GM18868 (cell line): Measurements from ENCODE around the gene COX14.
"Not testable (repeated sequence)": the region's sequence is repeated elsewhere in the genome, so short reads cannot be mapped to it uniquely, and the experiment has no call there.

Experiments
- ATAC-seq: cut with Tn5 transposase; IDR thresholded peaks from one replicate; pipeline ENCODE4 v1.9.1; 2021; ENCODE audit warnings: mild to moderate bottlenecking, moderate library complexity; ENCODE audit not compliant: unreplicated experiment

COX14 gene

DNA sequence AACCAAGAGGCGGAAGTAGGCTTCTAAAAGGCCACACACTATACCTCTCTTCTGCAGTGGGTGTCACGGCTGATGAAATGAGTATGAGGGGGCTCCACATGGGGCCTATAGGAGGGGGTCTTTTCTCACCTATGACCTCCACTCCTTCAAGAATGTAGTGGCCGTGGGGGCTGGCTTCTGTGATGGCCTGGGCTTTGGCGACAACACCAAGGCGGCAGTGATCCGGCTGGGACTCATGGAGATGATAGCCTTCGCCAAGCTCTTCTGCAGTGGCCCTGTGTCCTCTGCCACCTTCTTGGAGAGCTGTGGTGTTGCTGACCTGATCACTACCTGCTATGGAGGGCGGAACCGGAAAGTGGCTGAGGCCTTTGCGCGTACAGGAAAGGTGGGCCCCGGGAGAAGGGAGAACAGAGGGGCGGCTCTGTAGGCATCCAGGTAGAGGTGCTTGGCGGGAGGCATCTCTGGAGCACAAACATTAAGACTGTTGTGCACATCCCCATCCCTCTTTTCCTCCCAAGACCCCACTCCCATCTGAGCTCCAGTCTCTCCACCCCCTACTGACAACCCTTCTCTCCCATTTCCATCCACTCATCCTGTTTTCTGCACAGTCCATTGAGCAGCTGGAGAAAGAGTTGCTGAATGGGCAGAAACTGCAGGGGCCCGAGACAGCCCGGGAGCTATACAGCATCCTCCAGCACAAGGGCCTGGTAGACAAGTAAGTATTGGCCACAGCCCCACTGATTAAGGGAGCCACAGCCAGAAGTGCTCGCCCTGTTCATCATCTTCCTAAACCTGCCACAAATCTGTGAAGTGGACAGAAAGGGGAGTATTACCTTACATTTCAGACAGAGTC is 4.4 kb upstream of the COX14 start:
- no peak for ATAC-seq

DNA sequence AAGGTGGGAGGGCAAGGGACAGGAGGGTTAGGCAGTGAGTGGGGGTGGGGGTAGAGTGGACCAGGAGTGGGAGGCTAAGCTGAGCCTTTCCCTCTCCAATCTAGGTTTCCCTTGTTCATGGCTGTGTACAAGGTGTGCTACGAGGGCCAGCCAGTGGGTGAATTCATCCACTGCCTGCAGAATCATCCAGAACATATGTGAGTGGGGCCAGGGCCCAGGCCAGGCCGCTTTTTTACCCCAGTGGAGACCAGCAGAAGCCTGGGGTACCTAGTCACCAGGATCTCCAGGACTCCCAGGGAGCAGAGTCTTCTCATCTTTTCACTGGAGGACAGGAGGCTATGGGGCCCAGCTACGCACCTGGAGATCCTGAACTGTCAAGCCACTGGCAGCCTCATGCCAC is 2.7 kb upstream of the COX14 start:
- ATAC-seq: no peak

DNA sequence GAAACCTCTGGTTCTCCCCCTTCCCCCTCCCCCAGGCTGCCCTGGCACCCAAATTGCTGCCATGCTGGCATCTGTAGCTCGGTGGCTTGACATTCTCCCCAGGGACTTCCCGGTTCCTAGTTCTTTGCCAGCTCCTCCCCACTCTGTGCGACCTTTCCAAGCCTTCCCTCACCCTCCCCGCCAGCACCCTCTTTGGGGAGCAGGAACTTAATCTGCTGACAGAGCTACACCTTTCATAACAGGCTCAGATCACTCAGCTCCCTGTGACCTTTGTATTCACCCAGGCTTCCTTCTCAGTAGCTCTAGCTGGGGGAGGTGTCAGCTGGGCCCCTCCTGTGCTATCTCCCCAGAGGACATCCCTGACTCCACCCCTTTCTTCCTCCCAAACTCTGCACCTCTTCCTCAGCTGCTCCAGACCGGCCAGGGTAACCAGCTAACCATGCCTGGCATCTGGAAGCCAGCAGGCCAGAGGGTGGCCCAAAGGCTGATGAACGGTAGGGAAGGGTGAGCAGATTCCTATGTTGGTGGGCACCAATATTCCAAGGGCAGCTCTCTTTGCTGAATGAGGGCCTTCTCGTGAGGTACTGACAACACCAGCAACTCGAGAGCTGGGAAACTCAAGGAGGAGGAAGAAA is 1.8 kb upstream of the COX14 start:
- ATAC-seq: no peak

- no peak for ATAC-seq
Measured at GRCh38 chr12:50110762-50111351, 1.2 kb upstream of the COX14 start.

DNA sequence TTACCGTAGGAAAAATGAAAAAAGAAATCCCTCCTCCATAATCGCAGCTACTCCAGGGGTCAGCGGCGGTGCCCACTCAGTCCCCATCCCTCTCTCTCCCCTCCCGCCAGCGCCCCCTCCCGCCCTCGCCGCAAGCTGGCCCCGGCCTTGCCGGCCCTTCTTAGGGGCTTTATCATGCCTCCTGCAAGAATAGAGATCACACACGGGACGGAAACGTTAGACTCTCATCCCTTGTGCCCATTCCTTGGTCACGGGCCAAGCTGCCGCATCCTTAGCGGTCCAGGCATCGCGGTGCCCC is 692 bp upstream of the COX14 start:
- ATAC-seq: no peak

DNA sequence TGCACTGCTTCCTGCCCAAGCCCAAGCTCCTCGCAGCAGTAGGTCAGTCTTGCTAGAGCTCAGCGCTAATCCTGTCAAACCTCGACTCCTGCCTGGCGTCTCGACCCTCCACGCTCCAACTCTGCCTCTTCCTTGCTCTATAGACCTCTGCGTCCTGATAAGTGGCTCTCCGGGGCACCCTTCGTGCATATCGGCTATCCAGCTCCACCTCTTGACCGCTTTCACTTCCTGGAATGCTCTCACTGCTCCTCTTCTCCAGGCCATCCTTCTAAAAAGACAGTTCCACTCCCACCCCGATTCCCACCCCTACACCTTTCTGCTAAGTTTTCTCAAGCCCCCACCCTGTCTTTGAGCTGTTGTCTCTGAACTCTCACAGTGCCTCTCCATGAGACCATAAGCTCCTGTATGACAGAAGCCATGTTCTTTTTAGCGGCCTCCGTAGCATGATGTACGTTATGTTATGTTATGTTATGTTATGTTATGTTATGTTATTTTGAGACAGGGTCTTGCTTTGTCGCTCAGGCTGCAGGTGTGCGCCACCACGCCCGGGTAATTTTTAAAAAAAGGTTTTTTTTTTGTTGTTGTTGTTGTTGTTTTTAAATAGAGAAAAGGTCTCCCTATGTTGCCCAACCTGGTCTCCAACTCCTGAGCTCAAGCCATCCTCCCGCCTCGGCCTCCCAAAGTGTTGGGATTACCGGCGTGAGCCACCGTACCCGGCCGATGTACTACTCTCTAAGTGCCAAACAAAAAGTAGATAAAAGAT is 601 bp downstream of the COX14 start:
- no peak for ATAC-seq

DNA sequence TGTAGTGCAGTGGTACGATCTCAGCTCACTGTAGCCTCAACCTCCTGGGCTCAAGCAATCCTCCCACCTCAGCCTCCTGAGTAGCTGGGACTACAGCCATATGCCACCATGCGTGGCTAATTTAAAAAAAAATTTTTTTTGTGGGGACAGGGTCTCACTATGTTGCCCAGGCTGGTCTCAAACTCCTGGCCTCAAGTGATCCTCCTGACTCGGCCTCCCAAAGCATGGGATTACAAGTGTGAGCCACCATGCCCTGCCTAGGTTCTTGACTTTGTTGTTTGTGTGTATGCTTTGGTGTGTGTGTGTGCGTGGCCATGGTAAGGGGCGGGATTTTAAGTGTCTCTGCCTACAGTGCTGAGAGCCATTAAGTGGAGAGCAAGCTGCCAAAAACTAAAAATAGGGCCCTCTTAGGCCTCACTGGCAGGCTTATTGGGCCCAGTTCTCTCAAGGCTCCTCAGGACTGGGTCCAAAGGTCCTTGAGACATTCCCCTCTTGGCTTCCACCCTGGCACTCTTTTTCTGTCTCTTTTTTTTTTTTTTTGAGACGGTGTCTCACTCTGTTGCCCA is 5.1 kb downstream of the COX14 start:
- ATAC-seq: no peak

GRCh38 chr12:50119387-50119786 is 7.4 kb downstream of the COX14 start:
- ATAC-seq: no peak

DNA sequence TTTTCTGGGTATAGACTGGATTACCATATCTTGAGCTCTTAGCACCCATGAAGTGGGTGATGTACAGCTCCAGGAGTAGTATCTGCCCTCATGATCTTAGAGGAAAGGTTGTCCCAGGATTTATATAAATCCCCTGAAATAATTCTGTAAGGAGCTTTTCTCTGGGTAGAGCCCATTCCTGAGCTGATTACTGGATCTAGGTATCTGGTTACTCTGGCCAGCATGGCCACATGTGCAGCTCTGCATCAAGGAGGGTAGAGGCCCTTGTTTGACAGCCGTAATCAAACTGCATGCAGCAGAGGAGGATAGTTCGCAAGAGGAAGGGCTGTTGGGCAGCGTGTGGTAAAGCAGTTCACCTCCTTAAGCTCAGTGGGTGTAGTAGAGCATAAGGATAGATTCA is 8.5 kb downstream of the COX14 start:
- ATAC-seq: no peak

- no peak for ATAC-seq
Measured at GRCh38 chr12:50120953-50121352, 8.9 kb downstream of the COX14 start.

GRCh38 chr12:50121641-50122040 is 9.6 kb downstream of the COX14 start:
- no peak for ATAC-seq

GRCh38 chr12:50123203-50123602 is 11.2 kb downstream of the COX14 start:
- no peak for ATAC-seq

GRCh38 chr12:50127546-50127945 is 15.5 kb downstream of the COX14 start:
- no peak for ATAC-seq

GRCh38 chr12:50129290-50129689 is 17.3 kb downstream of the COX14 start:
- ATAC-seq: no peak

DNA sequence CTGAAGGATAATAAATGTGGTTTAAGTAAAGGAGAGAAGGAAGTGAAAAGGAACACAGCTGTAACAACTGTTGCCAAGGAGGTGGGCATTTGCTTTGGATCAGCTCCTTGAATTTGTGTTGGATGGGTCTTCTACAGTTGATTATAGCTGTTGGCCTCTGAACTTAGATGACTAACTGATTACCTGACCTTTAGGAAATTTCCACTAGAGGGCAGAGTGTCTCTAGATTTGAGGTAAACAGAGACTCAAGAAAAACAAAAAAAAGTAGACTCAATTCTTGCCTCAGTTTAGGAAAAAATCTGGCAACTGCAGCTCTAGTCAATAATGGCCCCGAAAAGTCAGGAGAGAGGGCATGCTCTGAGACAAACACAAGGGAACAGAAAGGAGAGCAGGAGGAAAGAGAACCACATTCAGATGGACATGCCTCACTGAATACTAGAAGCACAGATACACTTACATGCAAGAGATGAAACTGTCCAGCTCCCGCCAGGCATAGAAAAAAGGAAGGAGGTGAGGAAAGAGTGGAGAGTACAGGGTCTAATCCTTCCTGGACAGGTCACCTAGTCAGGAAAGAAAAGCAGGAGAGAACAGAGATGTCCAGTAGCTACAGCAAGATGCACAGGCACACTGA is 20.6 kb downstream of the COX14 start:
- ATAC-seq: no peak

GRCh38 chr12:50142993-50143392 is 31.0 kb downstream of the COX14 start:
- ATAC-seq: no peak

GRCh38 chr12:50145439-50145838 is 33.4 kb downstream of the COX14 start:
- no peak for ATAC-seq

- ATAC-seq: no peak
Measured at GRCh38 chr12:50147281-50147680, 35.2 kb downstream of the COX14 start.

DNA sequence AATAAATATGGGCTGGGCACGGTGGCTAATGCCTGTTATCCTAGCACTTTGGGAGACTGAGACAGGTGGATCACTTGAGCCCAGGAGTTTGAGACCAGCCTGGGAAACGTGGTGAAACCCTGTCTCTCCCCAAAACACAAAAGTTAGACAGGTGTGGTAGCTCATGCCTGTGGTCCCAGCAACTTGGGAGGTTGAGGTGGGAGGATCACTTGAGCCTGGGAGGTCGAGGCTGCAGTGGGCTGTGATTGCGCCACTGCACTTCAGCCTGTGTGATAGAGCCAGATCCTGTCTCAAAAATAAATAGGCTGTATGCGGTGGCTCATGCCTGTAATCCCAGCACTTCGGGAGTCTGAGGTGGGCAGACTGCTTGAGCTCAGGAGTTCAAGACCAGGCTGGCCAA is 36.0 kb downstream of the COX14 start:
- not testable (repeated sequence) for ATAC-seq

DNA sequence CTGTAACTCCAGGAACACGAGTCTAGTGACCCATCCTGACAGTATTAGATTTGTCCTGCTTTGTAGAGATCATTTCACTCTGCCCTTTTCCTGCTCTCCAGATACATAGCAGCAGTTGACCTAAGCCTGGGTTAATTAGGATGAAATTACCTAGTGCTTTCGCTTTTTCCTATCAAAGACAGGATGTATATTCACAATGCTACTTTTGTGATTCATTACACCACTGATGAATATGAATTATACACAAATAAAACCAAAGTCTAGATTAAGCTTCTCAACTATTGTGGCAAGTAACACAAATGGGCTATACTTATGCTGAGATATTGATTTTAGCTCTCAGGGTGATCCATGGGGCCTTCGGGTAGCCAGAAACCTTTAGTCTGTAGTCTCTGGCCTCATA is 37.3 kb downstream of the COX14 start:
- ATAC-seq: no peak
